ENCODE measurements around the gene SPEN. TPM values are rescaled to one million over a fixed set of nuclear protein-coding genes. Genes with fewer than 3 reads are reported as not detected.

SPEN gene
- total and polyA plus RNA-seq, 10 of the 15 experiments (the other 5 are each of a cell fraction or from before 2014, with no cell fraction given) = 5.2 to 58.7 (median 20.1) TPM

- TF ChIP-seq, protein P1, sequence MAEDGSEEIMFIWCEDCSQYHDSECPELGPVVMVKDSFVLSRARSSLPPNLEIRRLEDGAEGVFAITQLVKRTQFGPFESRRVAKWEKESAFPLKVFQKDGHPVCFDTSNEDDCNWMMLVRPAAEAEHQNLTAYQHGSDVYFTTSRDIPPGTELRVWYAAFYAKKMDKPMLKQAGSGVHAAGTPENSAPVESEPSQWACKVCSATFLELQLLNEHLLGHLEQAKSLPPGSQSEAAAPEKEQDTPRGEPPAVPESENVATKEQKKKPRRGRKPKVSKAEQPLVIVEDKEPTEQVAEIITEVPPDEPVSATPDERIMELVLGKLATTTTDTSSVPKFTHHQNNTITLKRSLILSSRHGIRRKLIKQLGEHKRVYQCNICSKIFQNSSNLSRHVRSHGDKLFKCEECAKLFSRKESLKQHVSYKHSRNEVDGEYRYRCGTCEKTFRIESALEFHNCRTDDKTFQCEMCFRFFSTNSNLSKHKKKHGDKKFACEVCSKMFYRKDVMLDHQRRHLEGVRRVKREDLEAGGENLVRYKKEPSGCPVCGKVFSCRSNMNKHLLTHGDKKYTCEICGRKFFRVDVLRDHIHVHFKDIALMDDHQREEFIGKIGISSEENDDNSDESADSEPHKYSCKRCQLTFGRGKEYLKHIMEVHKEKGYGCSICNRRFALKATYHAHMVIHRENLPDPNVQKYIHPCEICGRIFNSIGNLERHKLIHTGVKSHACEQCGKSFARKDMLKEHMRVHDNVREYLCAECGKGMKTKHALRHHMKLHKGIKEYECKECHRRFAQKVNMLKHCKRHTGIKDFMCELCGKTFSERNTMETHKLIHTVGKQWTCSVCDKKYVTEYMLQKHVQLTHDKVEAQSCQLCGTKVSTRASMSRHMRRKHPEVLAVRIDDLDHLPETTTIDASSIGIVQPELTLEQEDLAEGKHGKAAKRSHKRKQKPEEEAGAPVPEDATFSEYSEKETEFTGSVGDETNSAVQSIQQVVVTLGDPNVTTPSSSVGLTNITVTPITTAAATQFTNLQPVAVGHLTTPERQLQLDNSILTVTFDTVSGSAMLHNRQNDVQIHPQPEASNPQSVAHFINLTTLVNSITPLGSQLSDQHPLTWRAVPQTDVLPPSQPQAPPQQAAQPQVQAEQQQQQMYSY (CRISPR knock-in tag; IDR thresholded peaks at IDR 0.05) = no peak
- TF ChIP-seq SKIL (IDR thresholded peaks at IDR 0.05; ENCODE audit: low read depth, poor library complexity, severe bottlenecking) (peak; percentile 16), IKZF1 (conservative IDR thresholded peaks at IDR 0.05) (peak; percentile 95), CREB1 (IDR thresholded peaks at IDR 0.05; ENCODE audit: low read depth) (no peak; the same call in 1 of the 2 replicates), POLR2AphosphoS2 (IDR thresholded peaks at IDR 0.05; ENCODE audit: low read depth, low read length) (0 out of 2 replicates have a peak, but pooled peaks have one; percentile 17), ZBED1 (IDR thresholded peaks at IDR 0.05; ENCODE audit: borderline replicate concordance) (no peak), SPI1 (IDR thresholded peaks at IDR 0.05; ENCODE audit: borderline replicate concordance, insufficient read depth, low read depth, low read length) (no peak), HDGF (IDR thresholded peaks at IDR 0.05) (no peak), CREM (IDR thresholded peaks at IDR 0.05; ENCODE audit: low read depth) (peak; percentile 29; the same call in 1 of the 2 replicates), SMAD1 (IDR thresholded peaks at IDR 0.05; ENCODE audit: low read depth, partially characterized antibody) (no peak), IRF3 (IDR thresholded peaks at IDR 0.05) (no peak), POU2F2 (IDR thresholded peaks at IDR 0.05; ENCODE audit: borderline replicate concordance, low read depth, low read length) (no peak; the same call in 2 of the 3 replicates), NBN (IDR thresholded peaks at IDR 0.05) (0 out of 2 replicates have a peak, but pooled peaks have one; percentile 62), HDAC2 (IDR thresholded peaks at IDR 0.05) (no peak), MLLT1 (IDR thresholded peaks at IDR 0.05) (no peak; the same call in 1 of the 2 replicates), EZH2 (IDR thresholded peaks at IDR 0.05; ENCODE audit: borderline replicate concordance, control insufficient read depth, low read depth, low read length) (no peak), TCF3 (IDR thresholded peaks at IDR 0.05; ENCODE audit: borderline replicate concordance, insufficient read depth, low read depth, low read length) (no peak), FOXM1 (IDR thresholded peaks at IDR 0.05; ENCODE audit: low read depth, low read length) (peak; percentile 45; the same call in 1 of the 2 replicates), CHD1 (IDR thresholded peaks at IDR 0.05; ENCODE audit: low read depth, low read length) (no peak)
- TF ChIP-seq, protein P2, sequence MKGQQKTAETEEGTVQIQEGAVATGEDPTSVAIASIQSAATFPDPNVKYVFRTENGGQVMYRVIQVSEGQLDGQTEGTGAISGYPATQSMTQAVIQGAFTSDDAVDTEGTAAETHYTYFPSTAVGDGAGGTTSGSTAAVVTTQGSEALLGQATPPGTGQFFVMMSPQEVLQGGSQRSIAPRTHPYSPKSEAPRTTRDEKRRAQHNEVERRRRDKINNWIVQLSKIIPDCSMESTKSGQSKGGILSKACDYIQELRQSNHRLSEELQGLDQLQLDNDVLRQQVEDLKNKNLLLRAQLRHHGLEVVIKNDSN (IDR thresholded peaks at IDR 0.05; ENCODE audit: borderline replicate concordance, extremely low read length, insufficient read depth, low read depth, low read length) = no peak
These were observed 1.6 kb downstream of the SPEN start (continued) for GRCh38 chr1:15848929-15849774.
